Activated CD4-positive, alpha-beta T cell treated with anti-CD3 and anti-CD28 coated beads for 24 hours (primary cell): ENCODE measurements around the gene ATXN1.

Experiments used
- DNase-seq, 2 donors: peaks; one replicate each; pipeline ENCODE4 v3.0.0-alpha.2; 2020; ENCODE audit warnings: low read depth in 2 of 2

Gene ATXN1

GRCh38 chr6:16361121-16361520 lies 400.1 kb downstream of the ATXN1 start:
- no peak for DNase-seq

- no peak for DNase-seq
Measured at GRCh38 chr6:16360365-16360764, 400.9 kb downstream of the ATXN1 start.

GRCh38 chr6:16359563-16359962 lies 401.7 kb downstream of the ATXN1 start:
- DNase-seq = no peak

- no peak for DNase-seq
Measured at GRCh38 chr6:16358531-16359138, 402.6 kb downstream of the ATXN1 start.

- DNase-seq = no peak
Measured at GRCh38 chr6:16355699-16356446, 405.4 kb downstream of the ATXN1 start.

GRCh38 chr6:16355238-16355637 lies 406.0 kb downstream of the ATXN1 start:
- DNase-seq = no peak

GRCh38 chr6:16354692-16355091 lies 406.6 kb downstream of the ATXN1 start:
- DNase-seq = no peak

- no peak for DNase-seq
Measured at GRCh38 chr6:16352821-16353438, 408.3 kb downstream of the ATXN1 start.

- DNase-seq = no peak
Measured at GRCh38 chr6:16352258-16352635, 409.0 kb downstream of the ATXN1 start.

- no peak for DNase-seq
Measured at GRCh38 chr6:16349544-16349943, 411.7 kb downstream of the ATXN1 start.

GRCh38 chr6:16346831-16347230 lies 414.4 kb downstream of the ATXN1 start:
- DNase-seq = no peak

GRCh38 chr6:16345449-16346330 lies 415.6 kb downstream of the ATXN1 start:
- DNase-seq = no peak

GRCh38 chr6:16344756-16345155 lies 416.5 kb downstream of the ATXN1 start:
- DNase-seq = no peak

- no peak for DNase-seq
Measured at GRCh38 chr6:16343593-16343992, 417.7 kb downstream of the ATXN1 start.

- no peak for DNase-seq
Measured at GRCh38 chr6:16339265-16339587, 422.0 kb downstream of the ATXN1 start.

- DNase-seq = no peak
Measured at GRCh38 chr6:16338577-16339264, 422.5 kb downstream of the ATXN1 start.

GRCh38 chr6:16337295-16337975 lies 423.8 kb downstream of the ATXN1 start:
- DNase-seq = no peak

GRCh38 chr6:16336911-16337294 lies 424.4 kb downstream of the ATXN1 start:
- DNase-seq = no peak

GRCh38 chr6:16336056-16336818 lies 425.0 kb downstream of the ATXN1 start:
- DNase-seq = no peak

- DNase-seq = no peak
Measured at GRCh38 chr6:16335176-16335575, 426.1 kb downstream of the ATXN1 start.
